Anterior cingulate cortex (tissue), 58 donors: ENCODE results near the gene GFER.
"Not testable (repeated sequence)": the region's sequence is repeated elsewhere in the genome, so short reads cannot be mapped to it uniquely, and the experiment has no call there.

Experiments used
- DNase-seq, 58 donors: peaks; one replicate each; lab custom pipeline; 2025; lab: John Stamatoyannopoulos, UW

The GFER gene

DNA sequence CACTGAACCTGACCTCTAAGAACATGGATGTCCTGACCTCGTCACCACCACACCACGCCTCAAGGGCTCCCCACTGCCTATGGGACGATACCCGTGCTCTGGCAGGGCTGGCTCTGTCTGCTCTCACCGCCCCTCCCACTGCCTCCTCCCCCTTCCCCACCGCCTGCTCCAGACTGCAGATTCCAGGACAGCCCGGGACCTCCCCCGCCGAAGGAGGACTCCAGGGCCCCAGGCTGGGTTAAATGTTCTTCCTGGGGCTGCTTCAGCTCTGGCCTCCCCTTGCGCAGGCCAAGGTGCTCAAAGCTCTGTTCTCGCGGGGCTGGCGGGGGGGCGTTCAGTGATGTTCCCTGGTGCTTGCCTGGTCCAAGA is 38.7 kb downstream of the GFER start:
- no peak for DNase-seq

- DNase-seq = peak in 57 of 58 donors; percentile 21 to 96 (median 83)
Observed at GRCh38 chr16:2023092-2024031, 39.4 kb downstream of the GFER start.

GRCh38 chr16:2024032-2024420 is 40.0 kb downstream of the GFER start:
- no peak for DNase-seq

DNA sequence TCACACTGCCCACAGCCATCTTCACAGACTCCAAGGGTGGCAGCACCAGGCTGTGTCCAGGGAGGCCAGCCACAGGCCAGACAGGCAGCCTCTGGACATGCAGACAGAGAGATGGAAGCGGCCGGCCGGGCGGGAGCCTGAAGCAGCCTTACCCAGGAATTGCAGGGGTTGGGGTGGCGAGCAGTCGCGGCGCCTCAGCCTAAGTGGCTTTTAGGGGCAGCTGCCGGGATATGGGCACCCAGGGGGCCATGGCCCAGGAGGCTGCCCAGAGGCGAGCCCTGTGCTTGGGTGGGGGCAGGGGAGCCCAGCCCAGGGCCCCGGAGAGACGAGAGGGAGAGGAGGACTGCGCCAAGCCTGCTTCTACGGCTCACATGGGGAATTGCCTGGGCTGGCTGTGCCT is 41.3 kb downstream of the GFER start:
- no peak for DNase-seq

DNA sequence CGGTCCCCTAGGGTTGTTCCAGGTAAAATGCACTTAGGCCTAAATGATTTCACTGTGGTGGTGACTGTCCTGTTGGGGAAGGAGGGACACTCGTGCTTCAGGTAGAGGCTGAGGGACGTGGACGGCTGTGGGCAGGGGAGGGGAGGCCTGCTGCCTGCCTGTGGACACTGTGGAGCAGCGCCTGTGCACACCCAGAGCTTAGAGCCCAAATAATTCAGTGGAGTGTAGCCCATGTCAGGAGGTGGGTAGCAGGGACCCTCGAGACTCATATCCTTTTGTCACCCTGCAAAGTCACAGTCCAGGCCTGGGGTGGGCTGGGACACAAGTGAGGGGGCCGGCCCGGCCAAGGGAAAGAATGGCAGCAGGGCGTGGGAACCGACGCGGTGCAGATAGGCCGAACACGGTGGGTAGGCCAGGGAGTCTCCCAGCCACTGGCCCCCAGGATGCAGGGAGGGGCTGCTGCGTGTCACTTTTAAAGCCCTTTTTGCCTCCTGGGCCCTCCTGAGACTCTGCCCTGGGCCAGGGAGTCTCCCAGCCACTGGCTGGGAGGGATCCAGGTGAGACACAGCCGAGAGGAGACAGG is 42.0 kb downstream of the GFER start:
- no peak for DNase-seq

- DNase-seq = peak in 17 of 58 donors; percentile 5 to 45 (median 25)
Observed at GRCh38 chr16:2026461-2027023, 42.5 kb downstream of the GFER start, which contains the start of gene NHERF2. NHERF2 (plus strand) TSS chr16:2026902; CDS start chr16:2027006, 104 bp downstream.

GRCh38 chr16:2027024-2028010 is 43.3 kb downstream of the GFER start:
- peak in 1 of 58 donors; percentile 4 for DNase-seq

DNA sequence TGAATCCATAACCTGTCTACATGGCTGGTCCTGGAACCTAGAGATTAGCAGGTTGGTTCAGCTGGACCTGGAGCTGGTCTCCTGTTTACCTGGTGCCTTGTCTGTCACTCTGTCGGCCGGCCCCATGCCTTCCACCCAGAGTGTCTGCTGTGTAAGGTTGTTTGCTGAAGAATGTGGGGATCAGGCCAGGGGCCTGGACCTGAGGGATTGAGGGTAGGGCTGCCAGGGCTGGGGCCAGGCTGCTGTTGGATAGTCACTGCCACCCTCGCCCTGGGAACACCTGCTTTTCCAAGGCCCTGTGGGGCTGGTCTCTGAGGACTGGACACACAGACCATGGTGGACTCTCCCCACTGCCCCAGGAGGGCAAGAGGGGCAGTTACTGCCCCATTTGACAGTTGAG is 44.2 kb downstream of the GFER start:
- no peak for DNase-seq

GRCh38 chr16:2028620-2029220 is 44.7 kb downstream of the GFER start:
- DNase-seq = no peak

DNA sequence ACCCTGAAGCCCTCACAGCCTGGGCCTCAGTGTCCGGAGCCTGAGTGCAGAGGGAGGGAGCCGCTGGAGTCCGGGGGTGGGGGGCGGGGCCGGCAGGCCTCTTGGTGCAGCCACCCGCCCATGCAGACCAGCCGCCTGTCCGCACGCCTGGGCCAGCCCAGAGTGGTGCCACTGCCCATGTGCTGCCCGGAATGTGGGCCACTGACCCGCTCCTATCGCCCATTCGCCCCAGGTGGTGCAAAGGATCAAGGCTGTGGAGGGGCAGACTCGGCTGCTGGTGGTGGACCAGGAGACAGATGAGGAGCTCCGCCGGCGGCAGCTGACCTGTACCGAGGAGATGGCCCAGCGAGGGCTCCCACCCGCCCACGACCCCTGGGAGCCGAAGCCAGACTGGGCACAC is 45.4 kb downstream of the GFER start:
- DNase-seq = no peak

- no peak for DNase-seq
Observed at GRCh38 chr16:2030036-2030435, 46.0 kb downstream of the GFER start.

DNA sequence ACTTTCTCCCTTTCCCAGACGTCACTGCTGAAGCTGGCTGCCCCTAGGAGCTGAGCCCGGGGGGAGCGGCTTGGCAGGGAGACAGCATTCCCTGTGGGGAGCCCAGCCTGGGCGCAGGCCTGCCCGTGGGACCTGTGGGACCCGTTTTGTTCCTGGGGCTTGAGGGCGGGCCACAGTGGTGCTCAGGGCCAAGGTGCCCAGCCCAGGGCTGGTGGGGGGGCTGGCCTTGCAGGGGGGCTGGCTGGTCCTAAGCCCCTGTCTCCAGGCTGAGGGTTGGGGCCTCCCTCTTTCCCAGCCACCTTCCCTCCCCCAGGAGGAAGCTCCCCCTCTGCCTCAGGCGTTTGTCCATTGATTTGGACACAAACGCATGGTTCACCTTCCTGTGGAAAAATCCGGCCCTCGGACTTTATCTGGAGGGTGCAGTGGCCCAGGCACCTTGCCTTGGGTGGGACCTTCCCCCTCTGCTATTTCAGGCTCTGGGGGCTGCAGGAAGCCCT is 47.1 kb downstream of the GFER start:
- DNase-seq = no peak

DNA sequence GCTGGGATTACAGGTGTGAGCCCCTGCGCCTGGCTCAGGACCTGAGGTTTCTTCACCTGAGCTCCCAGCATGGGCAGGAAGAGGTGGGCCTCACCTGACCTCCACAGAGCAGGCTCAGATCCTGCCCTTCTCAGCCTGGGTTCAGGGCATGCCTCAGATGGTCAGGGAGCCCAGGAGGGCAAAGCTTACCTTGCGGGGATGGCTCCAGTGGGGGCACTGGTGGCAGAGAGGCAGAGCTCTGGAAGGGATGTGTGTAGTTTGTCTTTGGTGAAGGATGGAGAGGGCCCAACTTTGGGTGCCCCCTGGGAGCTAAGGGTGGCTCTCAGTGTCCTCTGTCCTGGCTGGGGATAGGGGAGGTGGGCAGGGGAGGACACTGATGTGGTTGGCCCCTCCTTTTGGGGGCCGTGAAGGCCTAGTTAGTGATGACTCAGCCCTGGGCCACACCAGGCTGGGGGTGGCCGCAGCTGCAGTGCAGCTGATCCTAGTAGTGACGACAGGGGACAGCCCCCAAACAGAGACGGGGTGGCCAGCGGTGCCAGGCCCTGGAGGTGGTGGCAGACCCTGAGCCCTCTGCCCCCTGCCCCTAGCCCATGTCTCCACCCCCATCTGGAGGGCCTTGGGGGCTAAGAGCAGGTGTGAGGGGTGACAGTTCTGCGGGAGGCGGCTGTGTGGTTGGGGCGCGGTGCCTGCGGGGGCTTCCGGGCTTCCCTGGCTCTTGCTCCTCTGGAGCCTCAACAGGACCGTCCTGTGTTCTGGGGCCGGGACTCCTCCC is 48.5 kb downstream of the GFER start:
- DNase-seq = peak in 30 of 58 donors; percentile 3 to 84 (median 46)

- peak in 56 of 58 donors; percentile 41 to 96 (median 84) for DNase-seq
Observed at GRCh38 chr16:2033057-2033908, 49.3 kb downstream of the GFER start.

DNA sequence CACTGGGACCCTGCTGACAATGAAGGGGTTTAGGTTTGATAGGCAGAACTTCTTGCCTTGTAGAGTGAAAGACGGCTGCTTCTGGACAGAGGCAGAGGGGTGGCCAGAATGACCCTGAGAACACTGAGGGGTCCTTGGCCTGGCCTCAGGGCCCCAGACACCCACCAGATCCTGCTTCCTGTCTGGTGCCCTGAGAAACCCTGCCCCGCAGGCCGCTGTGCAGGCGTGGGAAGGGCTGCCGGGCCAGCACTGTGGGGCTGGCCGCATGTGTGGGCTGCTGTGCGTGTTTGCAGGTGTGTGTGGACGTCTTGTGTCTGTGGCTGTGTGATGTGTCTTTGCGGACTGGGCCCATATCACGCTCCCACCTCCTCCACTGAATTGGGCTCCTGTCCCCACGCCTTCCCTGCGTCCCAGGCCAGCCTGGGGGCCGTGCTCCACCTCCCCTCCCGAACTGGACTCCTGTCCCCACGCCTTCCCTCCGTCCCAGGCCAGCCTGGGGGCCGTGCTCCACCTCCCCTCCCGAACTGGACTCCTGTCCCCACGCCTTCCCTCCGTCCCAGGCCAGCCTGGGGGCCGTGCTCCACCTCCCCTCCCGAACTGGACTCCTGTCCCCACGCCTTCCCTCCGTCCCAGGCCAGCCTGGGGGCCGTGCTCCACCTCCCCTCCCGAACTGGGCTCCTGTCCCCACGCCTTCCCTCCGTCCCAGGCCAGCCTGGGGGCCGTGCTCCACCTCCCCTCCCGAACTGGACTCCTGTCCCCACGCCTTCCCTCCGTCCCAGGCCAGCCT is 50.1 kb downstream of the GFER start:
- not testable (repeated sequence) for DNase-seq

- DNase-seq = no peak
Observed at GRCh38 chr16:2034696-2035430, 50.9 kb downstream of the GFER start.
